Neural progenitor cell (in vitro differentiated cells): ENCODE results near the gene LILRB1. TPM values are rescaled to one million over a fixed set of nuclear protein-coding genes. Genes with fewer than 3 reads are reported as not detected.

Experiments
- DNase-seq: peaks from one replicate; pipeline ENCODE4 v3.0.0-alpha.2; 2016; ENCODE audit warnings: low spot score
- H2AFZ ChIP-seq: fragments of 200-600 bp; sonication (generic); replicated peaks from 2 replicates; pipeline ENCODE4 v1.6.1; 2016; ENCODE audit warnings: antibody characterized with exemption
- H3F3A ChIP-seq: fragments of 200-600 bp; sonication (generic); 2 replicates; pipeline ENCODE4 v1.6.1; 2016; ENCODE audit warnings: antibody characterized with exemption, low read depth
- H3K27ac ChIP-seq: fragments of 200-600 bp; sonication (generic); 2 replicates; pipeline ENCODE4 v1.5.1; 2016; ENCODE audit warnings: mild to moderate bottlenecking
- H3K27me3 ChIP-seq: fragments of 200-600 bp; sonication (generic); 2 replicates; pipeline ENCODE4 v1.6.1; 2016; ENCODE audit warnings: mild to moderate bottlenecking, moderate library complexity
- H3K36me3 ChIP-seq: fragments of 200-600 bp; sonication (generic); 2 replicates; pipeline ENCODE4 v1.5.1; 2016
- H3K4me1 ChIP-seq: fragments of 200-600 bp; sonication (generic); 2 replicates; pipeline ENCODE4 v1.6.1; 2016; ENCODE audit warnings: mixed run types
- H3K4me2 ChIP-seq: fragments of 200-600 bp; sonication (generic); 2 replicates; pipeline ENCODE4 v1.6.1; 2016
- H3K4me3 ChIP-seq: fragments of 200-600 bp; sonication (generic); 2 replicates; pipeline ENCODE4 v1.5.1; 2016
- H3K79me2 ChIP-seq: fragments of 200-600 bp; sonication (generic); 2 replicates; pipeline ENCODE4 v1.6.1; 2016; ENCODE audit warnings: low read depth
- H3K9ac ChIP-seq: fragments of 200-600 bp; sonication (generic); 2 replicates; pipeline ENCODE4 v1.6.1; 2016
- H3K9me3 ChIP-seq: fragments of 200-600 bp; sonication (generic); 2 replicates; pipeline ENCODE4 v1.5.1; 2016; ENCODE audit warnings: low read depth
- H4K20me1 ChIP-seq: fragments of 200-600 bp; sonication (generic); 2 replicates; pipeline ENCODE4 v1.6.1; 2016; ENCODE audit warnings: low read depth
- H3K27ac Mint-ChIP-seq: 3 replicates; pipeline ENCODE4 v1.8.0; 2021; ENCODE audit warnings: mixed read lengths
- H3K27me3 Mint-ChIP-seq: 2 replicates; pipeline ENCODE4 v1.8.0; 2022; ENCODE audit warnings: low read depth, mild to moderate bottlenecking, inconsistent platforms, moderate library complexity, mixed read lengths; ENCODE audit not compliant: insufficient read depth
- H3K36me3 Mint-ChIP-seq: 3 replicates; pipeline ENCODE4 v1.8.0; 2021; ENCODE audit warnings: mixed read lengths
- H3K4me1 Mint-ChIP-seq: 3 replicates; pipeline ENCODE4 v1.8.0; 2021; ENCODE audit warnings: mixed read lengths
- H3K4me3 Mint-ChIP-seq: 3 replicates; pipeline ENCODE4 v1.8.0; 2021; ENCODE audit warnings: mild to moderate bottlenecking, moderate library complexity, mixed read lengths
- H3K9me3 Mint-ChIP-seq: 3 replicates; pipeline ENCODE4 v1.8.0; 2020; ENCODE audit warnings: mixed read lengths
- EZH2 ChIP-seq: fragments of 200-600 bp; sonication (generic); IDR thresholded peaks from 2 replicates; pipeline ENCODE4 v1.6.1; 2017; ENCODE audit warnings: antibody characterized with exemption, mild to moderate bottlenecking, moderate library complexity
- EZH2phosphoT487 ChIP-seq: fragments of 200-600 bp; sonication (generic); IDR thresholded peaks from 2 replicates; pipeline ENCODE4 v1.6.1; 2017; ENCODE audit warnings: antibody characterized with exemption
- total RNA-seq: library from RNA; depleted of rRNA; stranded (reverse); fragments of >200 nt; gene quantifications from 2 replicates; pipeline ENCODE4 v1.2.3, GENCODE V29; 2015; ENCODE audit warnings: low replicate concordance
- TF ChIP-seq, protein P1 (sequence below): fragments of 200-600 bp; sonication (generic); IDR thresholded peaks from 2 replicates; pipeline ENCODE4 v1.5.1; 2017; ENCODE audit warnings: antibody characterized with exemption, mild to moderate bottlenecking

Gene LILRB1
- total RNA-seq, 1 donor from 2014 or later, result not detected

DNA sequence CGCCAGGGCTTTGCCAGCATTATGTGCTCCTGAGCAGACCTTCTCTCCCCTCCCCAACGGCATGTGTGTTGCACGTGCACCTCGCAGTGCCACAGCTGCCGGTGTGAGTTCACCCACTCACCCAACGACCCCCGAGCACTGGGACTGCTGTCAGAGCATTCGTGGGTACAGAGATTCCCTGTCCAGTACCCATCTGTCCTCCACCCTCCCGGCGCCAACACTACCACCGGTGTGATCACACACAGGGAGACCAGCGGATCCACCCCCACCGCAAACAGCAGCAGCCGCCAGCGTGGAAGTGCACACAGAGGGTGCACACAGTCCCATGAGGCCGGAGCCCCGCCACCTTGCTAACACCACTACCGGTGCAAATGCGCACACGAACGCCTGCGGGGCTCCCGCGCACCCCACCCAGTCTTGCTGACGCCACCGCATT, 20.9 kb upstream of the LILRB1 start:
- Mint-ChIP-seq H3K4me1 (no peaks in the 10 kb centered on the region), H3K9me3 (peaks cover 43% of the 10 kb centered on the region), H3K27me3 (no peaks in the 10 kb centered on the region), H3K4me3 (no peak overlapping the region), H3K27ac (no peak overlapping the region), H3K36me3 (no peaks in the 10 kb centered on the region)
- H3K9ac ChIP-seq, result no peak overlapping the region
- H3K36me3 ChIP-seq, result no peaks in the 10 kb centered on the region
- H2AFZ ChIP-seq, result no peak overlapping the region
- no peaks in the 10 kb centered on the region for H3F3A ChIP-seq
- DNase-seq, result no peak
- no peaks in the 10 kb centered on the region for H3K4me1 ChIP-seq
- no peak overlapping the region for H3K27ac ChIP-seq
- no peak overlapping the region for H3K4me3 ChIP-seq
- TF ChIP-seq EZH2phosphoT487 (no peak), EZH2 (no peak)
- TF ChIP-seq, protein P1, sequence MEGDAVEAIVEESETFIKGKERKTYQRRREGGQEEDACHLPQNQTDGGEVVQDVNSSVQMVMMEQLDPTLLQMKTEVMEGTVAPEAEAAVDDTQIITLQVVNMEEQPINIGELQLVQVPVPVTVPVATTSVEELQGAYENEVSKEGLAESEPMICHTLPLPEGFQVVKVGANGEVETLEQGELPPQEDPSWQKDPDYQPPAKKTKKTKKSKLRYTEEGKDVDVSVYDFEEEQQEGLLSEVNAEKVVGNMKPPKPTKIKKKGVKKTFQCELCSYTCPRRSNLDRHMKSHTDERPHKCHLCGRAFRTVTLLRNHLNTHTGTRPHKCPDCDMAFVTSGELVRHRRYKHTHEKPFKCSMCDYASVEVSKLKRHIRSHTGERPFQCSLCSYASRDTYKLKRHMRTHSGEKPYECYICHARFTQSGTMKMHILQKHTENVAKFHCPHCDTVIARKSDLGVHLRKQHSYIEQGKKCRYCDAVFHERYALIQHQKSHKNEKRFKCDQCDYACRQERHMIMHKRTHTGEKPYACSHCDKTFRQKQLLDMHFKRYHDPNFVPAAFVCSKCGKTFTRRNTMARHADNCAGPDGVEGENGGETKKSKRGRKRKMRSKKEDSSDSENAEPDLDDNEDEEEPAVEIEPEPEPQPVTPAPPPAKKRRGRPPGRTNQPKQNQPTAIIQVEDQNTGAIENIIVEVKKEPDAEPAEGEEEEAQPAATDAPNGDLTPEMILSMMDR, result no peak
- H3K9me3 ChIP-seq, result peaks cover 32% of the 10 kb centered on the region
- H3K79me2 ChIP-seq, result no peaks in the 10 kb centered on the region
- H3K27me3 ChIP-seq, result no peaks in the 10 kb centered on the region
- no peaks in the 10 kb centered on the region for H4K20me1 ChIP-seq
- no peak overlapping the region for H3K4me2 ChIP-seq

DNA sequence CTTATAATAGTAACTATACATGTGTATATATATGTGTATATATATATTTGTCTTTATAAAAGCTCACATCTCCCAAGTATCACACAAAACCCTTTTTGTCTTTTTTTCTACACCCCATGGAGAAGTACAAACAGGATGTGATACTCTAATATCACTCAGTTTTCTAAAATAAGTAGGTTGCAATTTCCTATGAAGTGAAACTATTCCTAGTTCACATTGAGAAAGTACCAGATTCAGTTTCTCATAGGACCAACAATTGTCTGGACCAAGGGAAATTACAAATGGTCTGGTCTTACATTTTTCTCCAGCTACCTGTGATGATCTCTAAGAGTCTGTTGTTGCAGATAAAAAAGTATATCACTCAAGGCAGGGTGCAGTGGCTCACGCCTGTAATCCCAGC, 17.9 kb upstream of the LILRB1 start:
- H3K27ac Mint-ChIP-seq, result no peak overlapping the region
- TF ChIP-seq EZH2phosphoT487, result no peak
- no peak for TF ChIP-seq EZH2
- TF ChIP-seq, protein P1, result no peak
- no peaks in the 10 kb centered on the region for H3K4me1 Mint-ChIP-seq
- Histone ChIP-seq H3K4me1 (no peaks in the 10 kb centered on the region), H3K27me3 (no peaks in the 10 kb centered on the region), H3K4me2 (no peak overlapping the region), H3K9ac (no peak overlapping the region), H3K27ac (no peak overlapping the region), H3K4me3 (no peak overlapping the region), H2AFZ (no peak overlapping the region), H3F3A (no peaks in the 10 kb centered on the region), H3K9me3 (peaks cover 29% of the 10 kb centered on the region), H3K36me3 (no peaks in the 10 kb centered on the region), H3K79me2 (no peaks in the 10 kb centered on the region), H4K20me1 (no peaks in the 10 kb centered on the region)
- H3K4me3 Mint-ChIP-seq, result no peak overlapping the region
- H3K36me3 Mint-ChIP-seq, result no peaks in the 10 kb centered on the region
- no peak for DNase-seq
- peaks cover 3% of the 10 kb centered on the region for H3K27me3 Mint-ChIP-seq
- H3K9me3 Mint-ChIP-seq, result peaks cover 46% of the 10 kb centered on the region

DNA sequence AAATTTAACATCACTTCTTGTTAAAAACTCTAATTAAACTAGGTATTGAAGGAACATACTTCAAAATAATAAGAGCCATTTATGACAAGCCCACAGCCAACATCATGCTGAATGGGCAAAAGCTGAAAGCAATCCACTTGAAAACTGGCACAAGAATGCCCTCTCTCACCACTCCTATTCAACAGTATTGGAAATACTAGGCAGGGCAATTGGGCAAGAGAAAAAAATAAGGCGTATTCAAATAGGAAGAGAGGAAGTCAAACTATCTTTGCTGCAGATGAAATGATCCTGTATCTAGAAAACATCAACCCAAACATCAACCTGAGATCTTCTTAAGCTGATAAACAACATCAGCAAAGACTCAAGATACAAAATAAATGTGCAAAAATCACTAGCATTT, 15.6 kb upstream of the LILRB1 start:
- Histone ChIP-seq H3F3A (no peaks in the 10 kb centered on the region), H3K9me3 (peaks cover 47% of the 10 kb centered on the region), H3K9ac (no peak overlapping the region), H3K27ac (no peak overlapping the region), H3K79me2 (no peaks in the 10 kb centered on the region), H3K27me3 (no peaks in the 10 kb centered on the region), H3K4me3 (no peak overlapping the region), H4K20me1 (no peaks in the 10 kb centered on the region), H3K4me2 (no peak overlapping the region), H3K36me3 (peaks cover under 1% of the 10 kb centered on the region), H3K4me1 (no peaks in the 10 kb centered on the region), H2AFZ (no peak overlapping the region)
- H3K27ac Mint-ChIP-seq, result no peak overlapping the region
- no peaks in the 10 kb centered on the region for H3K4me1 Mint-ChIP-seq
- no peaks in the 10 kb centered on the region for H3K36me3 Mint-ChIP-seq
- no peak for DNase-seq
- TF ChIP-seq, protein P1, result no peak
- TF ChIP-seq EZH2phosphoT487, result no peak
- no peak for TF ChIP-seq EZH2
- H3K4me3 Mint-ChIP-seq, result no peak overlapping the region
- peaks cover 36% of the 10 kb centered on the region for H3K9me3 Mint-ChIP-seq
- peaks cover 3% of the 10 kb centered on the region for H3K27me3 Mint-ChIP-seq
